KMS-11 (cell line): ENCODE results near the gene AKR1D1.

Source experiments
- H2AFZ ChIP-seq: fragments of 200-600 bp; sonication (generic); 2 replicates; pipeline ENCODE4 v1.6.1; 2016; ENCODE audit warnings: antibody characterized with exemption, mixed run types, low read depth
- H3K27ac ChIP-seq: fragments of 200-600 bp; sonication (generic); 2 replicates; pipeline ENCODE4 v1.6.1; 2016; ENCODE audit warnings: mild to moderate bottlenecking, mixed run types
- H3K27me3 ChIP-seq: fragments of 200-600 bp; sonication (generic); 2 replicates; pipeline ENCODE4 v1.6.1; 2017; ENCODE audit warnings: mild to moderate bottlenecking, low read depth, mixed run types, moderate library complexity; ENCODE audit not compliant: insufficient read depth
- H3K36me3 ChIP-seq: fragments of 200-600 bp; sonication (generic); 2 replicates; pipeline ENCODE4 v1.6.1; 2017; ENCODE audit warnings: mild to moderate bottlenecking, mixed run types; ENCODE audit not compliant: insufficient read depth
- H3K4me1 ChIP-seq: fragments of 200-600 bp; sonication (generic); 2 replicates; pipeline ENCODE4 v1.6.1; 2016; ENCODE audit warnings: mild to moderate bottlenecking, low read depth, mixed run types; ENCODE audit not compliant: poor library complexity, severe bottlenecking
- H3K4me2 ChIP-seq: fragments of 200-600 bp; sonication (generic); 2 replicates; pipeline ENCODE4 v1.7.0; 2016; ENCODE audit warnings: mild to moderate bottlenecking, mixed run types
- H3K4me3 ChIP-seq: fragments of 200-600 bp; sonication (generic); IDR thresholded peaks from 2 replicates; pipeline ENCODE4 v1.6.1; 2017; ENCODE audit warnings: low read depth, low read length, mixed read lengths; ENCODE audit not compliant: insufficient read depth
- H3K79me2 ChIP-seq: fragments of 200-600 bp; sonication (generic); 2 replicates; pipeline ENCODE4 v1.6.1; 2016; ENCODE audit warnings: low read depth, mixed run types; ENCODE audit not compliant: insufficient read depth
- H3K9ac ChIP-seq: fragments of 200-600 bp; sonication (generic); 2 replicates; pipeline ENCODE4 v1.6.1; 2016; ENCODE audit warnings: mild to moderate bottlenecking, mixed run types
- H4K20me1 ChIP-seq: fragments of 200-600 bp; sonication (generic); 2 replicates; pipeline ENCODE4 v1.6.1; 2016; ENCODE audit warnings: mild to moderate bottlenecking, mixed run types; ENCODE audit not compliant: insufficient read depth
- TF ChIP-seq, protein P1 (sequence below): fragments of 200-600 bp; sonication (generic); conservative IDR thresholded peaks from 2 replicates; pipeline ENCODE4 v1.6.1; 2017; ENCODE audit warnings: low read depth, mild to moderate bottlenecking, antibody characterized with exemption, low read length, moderate library complexity, mixed read lengths

The AKR1D1 gene

DNA sequence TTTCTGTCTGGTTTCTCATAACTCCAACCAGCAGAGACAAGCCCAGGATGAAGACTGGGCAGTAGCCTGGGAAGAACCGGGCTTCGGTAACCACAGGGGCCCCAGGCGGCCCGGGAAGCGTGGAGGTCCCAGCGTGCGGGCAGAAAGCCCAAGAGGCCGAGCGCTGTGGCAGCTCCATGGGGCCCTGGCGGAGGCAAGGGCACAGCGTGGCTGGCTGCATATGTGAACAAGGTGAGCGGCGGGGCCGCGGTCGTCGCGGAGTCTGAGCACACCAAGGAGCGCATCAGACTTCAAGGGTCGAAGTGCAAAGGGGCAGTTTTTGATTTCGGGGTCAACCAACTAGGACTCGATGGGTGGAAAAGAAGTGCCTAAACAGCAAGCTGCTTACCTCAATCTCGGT lies 45.9 kb downstream of the AKR1D1 start:
- H3K27me3 ChIP-seq, result no peaks in the 10 kb centered on the region
- no peaks in the 10 kb centered on the region for H3K4me1 ChIP-seq
- H3K27ac ChIP-seq, result no peak overlapping the region
- H3K4me2 ChIP-seq, result no peak overlapping the region
- no peak overlapping the region for H3K4me3 ChIP-seq
- no peak overlapping the region for H3K9ac ChIP-seq
- no peaks in the 10 kb centered on the region for H3K79me2 ChIP-seq
- H2AFZ ChIP-seq, result no peak overlapping the region
- H3K36me3 ChIP-seq, result no peaks in the 10 kb centered on the region
- TF ChIP-seq, protein P1, sequence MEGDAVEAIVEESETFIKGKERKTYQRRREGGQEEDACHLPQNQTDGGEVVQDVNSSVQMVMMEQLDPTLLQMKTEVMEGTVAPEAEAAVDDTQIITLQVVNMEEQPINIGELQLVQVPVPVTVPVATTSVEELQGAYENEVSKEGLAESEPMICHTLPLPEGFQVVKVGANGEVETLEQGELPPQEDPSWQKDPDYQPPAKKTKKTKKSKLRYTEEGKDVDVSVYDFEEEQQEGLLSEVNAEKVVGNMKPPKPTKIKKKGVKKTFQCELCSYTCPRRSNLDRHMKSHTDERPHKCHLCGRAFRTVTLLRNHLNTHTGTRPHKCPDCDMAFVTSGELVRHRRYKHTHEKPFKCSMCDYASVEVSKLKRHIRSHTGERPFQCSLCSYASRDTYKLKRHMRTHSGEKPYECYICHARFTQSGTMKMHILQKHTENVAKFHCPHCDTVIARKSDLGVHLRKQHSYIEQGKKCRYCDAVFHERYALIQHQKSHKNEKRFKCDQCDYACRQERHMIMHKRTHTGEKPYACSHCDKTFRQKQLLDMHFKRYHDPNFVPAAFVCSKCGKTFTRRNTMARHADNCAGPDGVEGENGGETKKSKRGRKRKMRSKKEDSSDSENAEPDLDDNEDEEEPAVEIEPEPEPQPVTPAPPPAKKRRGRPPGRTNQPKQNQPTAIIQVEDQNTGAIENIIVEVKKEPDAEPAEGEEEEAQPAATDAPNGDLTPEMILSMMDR, result no peak
- no peaks in the 10 kb centered on the region for H4K20me1 ChIP-seq

DNA sequence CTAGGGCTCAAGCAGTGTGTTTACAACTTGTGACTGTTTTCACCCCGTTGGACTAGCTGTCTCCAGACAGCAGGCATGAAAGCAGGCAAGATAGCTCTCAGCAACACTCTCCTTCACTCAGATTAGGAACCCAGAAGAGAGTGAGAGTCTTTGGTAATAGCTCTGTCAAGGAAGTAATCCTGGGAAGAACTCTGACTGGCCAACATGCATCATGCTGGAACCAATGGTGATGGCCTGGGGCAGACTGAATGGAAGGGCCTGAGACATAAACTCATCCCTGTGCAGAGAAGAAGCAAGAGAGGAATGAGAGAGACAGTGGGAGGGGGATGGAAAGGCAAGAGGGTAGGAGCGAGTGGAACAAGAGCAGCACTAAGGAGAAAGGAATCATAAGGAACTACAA lies 48.9 kb downstream of the AKR1D1 start:
- no peaks in the 10 kb centered on the region for H3K79me2 ChIP-seq
- no peak overlapping the region for H3K27ac ChIP-seq
- no peaks in the 10 kb centered on the region for H4K20me1 ChIP-seq
- H2AFZ ChIP-seq, result no peak overlapping the region
- H3K4me3 ChIP-seq, result no peak overlapping the region
- H3K4me2 ChIP-seq, result no peak overlapping the region
- no peaks in the 10 kb centered on the region for H3K36me3 ChIP-seq
- TF ChIP-seq, protein P1, result no peak
- H3K9ac ChIP-seq, result no peak overlapping the region
- peaks cover 9% of the 10 kb centered on the region for H3K4me1 ChIP-seq
- no peaks in the 10 kb centered on the region for H3K27me3 ChIP-seq

DNA sequence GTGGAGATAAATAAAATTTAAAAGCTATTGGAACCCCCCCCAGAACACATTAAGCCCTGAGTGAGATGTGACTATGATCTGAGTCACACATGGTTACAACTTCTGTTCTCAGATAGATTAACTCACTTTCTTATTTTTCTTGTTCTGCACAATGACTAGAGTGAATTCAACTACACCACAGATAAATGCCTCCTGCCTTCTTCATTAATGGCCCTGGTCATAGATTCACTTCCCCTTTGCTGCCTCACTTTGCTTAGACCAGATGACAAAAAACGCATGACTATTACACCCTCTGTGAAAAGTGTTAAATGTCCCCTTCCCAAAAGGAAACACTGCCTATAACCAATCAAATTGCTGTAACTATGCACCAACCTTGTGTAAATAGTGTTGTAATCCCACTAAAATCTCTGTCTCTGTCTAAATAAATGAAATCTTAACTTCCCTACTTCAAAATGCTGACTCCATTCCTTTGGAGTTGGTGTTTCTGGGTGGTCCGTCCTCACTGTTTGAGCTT lies 49.4 kb downstream of the AKR1D1 start:
- Histone ChIP-seq H4K20me1 (no peaks in the 10 kb centered on the region), H3K36me3 (no peaks in the 10 kb centered on the region), H3K9ac (no peak overlapping the region), H3K27me3 (no peaks in the 10 kb centered on the region), H3K27ac (no peak overlapping the region), H2AFZ (no peak overlapping the region), H3K4me2 (no peak overlapping the region), H3K79me2 (no peaks in the 10 kb centered on the region), H3K4me3 (no peak overlapping the region), H3K4me1 (peaks cover 13% of the 10 kb centered on the region)
- TF ChIP-seq, protein P1, result no peak

DNA sequence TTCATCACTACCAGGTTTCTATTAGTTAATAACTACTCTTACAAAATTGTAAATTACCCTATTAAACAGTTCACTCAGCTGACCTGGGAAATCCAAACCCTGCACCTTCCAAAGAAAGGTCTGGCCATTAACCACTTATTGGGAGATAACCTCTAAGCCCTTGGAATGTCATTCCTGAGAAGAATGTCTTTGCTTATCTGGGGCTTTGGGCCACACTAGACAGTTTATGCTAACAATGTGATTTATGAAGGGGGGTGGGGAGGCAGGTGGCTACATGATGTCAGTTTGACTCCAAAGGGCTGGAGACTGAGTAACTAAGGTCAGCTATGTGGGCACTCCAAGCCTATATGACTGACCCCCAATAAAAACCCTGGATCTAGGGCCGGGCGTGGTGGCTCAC lies 50.7 kb downstream of the AKR1D1 start:
- Histone ChIP-seq H2AFZ (no peak overlapping the region), H3K9ac (no peak overlapping the region), H3K27me3 (no peaks in the 10 kb centered on the region), H4K20me1 (no peaks in the 10 kb centered on the region), H3K4me1 (peaks cover 13% of the 10 kb centered on the region), H3K27ac (no peak overlapping the region), H3K4me2 (no peak overlapping the region), H3K79me2 (no peaks in the 10 kb centered on the region), H3K36me3 (no peaks in the 10 kb centered on the region), H3K4me3 (no peak overlapping the region)
- TF ChIP-seq, protein P1, result no peak
